ENCODE data around the gene MORN1. TPM values are rescaled to one million over a fixed set of nuclear protein-coding genes. Genes with fewer than 3 reads are reported as not detected.

The MORN1 gene
- total and polyA plus RNA-seq, 2 of the 8 experiments (the other 6 are each of a cell fraction or from before 2014, with no cell fraction given): 5.0 to 9.1 TPM

DNA sequence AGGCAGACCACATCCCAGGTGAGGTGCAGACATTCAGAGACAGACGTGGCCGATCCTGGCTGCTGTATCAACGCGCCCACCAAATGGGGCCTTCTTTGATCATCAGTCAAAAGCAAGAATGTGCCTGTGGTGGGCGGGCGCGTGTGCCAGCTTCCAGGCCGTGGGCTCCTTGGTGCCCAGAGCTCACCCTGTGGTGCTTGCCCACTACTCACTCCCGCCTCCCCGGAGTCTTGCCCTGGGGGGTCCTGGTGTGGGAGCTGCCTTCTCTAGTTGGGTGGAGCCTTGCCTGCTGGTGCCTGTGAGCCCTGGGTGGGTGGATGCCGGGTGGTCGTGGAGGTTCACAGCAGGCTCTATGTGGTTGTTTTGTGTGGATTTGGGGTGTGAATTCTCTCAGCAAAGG lies 92.7 kb downstream of the MORN1 start (continued):
- TF ChIP-seq RNF2 (IDR thresholded peaks at IDR 0.05; ENCODE audit: borderline replicate concordance, low read depth, low read length, missing control alignments, poor library complexity, severe bottlenecking) (no peak), HDAC2 (IDR thresholded peaks at IDR 0.05; ENCODE audit: borderline replicate concordance in 1 of 2, low read depth in 2 of 2, low read length in 2 of 2) (no peak), NRF1 (IDR thresholded peaks at IDR 0.05; ENCODE audit: low read depth, low read length) (no peak), JUND (IDR thresholded peaks at IDR 0.05; ENCODE audit: low read length) (no peak), BRCA1 (IDR thresholded peaks at IDR 0.05; ENCODE audit: low read depth, low read length) (no peak)

Data from H1 (cell line).